ENCODE data around the gene TRAPPC2L.

TRAPPC2L gene

GRCh38 chr16:88907768-88908167 lies 50.8 kb downstream of the TRAPPC2L start:
- DNase-seq (ENCODE audit: extremely low read depth, insufficient read length) = no peak
- Histone ChIP-seq H3K4me3 (replicated peaks; ENCODE audit: low read depth, low read length) (no peak overlapping the region), H3K36me3 (ENCODE audit: control insufficient read depth, insufficient read depth, low read length) (peaks cover 4% of the 10 kb centered on the region), H3K27me3 (replicated peaks; ENCODE audit: control insufficient read depth, insufficient read depth, low read length) (no peaks in the 10 kb centered on the region)
- no peak for TF ChIP-seq CTCF (IDR thresholded peaks at IDR 0.05; ENCODE audit: insufficient read depth, low read length, poor library complexity, severe bottlenecking)

GRCh38 chr16:88908307-88908706 lies 51.4 kb downstream of the TRAPPC2L start:
- no peaks in the 10 kb centered on the region for H3K27me3 ChIP-seq (replicated peaks; ENCODE audit: control insufficient read depth, insufficient read depth, low read length)
- no peak overlapping the region for H3K4me3 ChIP-seq (replicated peaks; ENCODE audit: low read depth, low read length)
- peaks cover 4% of the 10 kb centered on the region for H3K36me3 ChIP-seq (ENCODE audit: control insufficient read depth, insufficient read depth, low read length)
- DNase-seq (ENCODE audit: extremely low read depth, insufficient read length) = no peak
- TF ChIP-seq CTCF (IDR thresholded peaks at IDR 0.05; ENCODE audit: insufficient read depth, low read length, poor library complexity, severe bottlenecking) = no peak

DNA sequence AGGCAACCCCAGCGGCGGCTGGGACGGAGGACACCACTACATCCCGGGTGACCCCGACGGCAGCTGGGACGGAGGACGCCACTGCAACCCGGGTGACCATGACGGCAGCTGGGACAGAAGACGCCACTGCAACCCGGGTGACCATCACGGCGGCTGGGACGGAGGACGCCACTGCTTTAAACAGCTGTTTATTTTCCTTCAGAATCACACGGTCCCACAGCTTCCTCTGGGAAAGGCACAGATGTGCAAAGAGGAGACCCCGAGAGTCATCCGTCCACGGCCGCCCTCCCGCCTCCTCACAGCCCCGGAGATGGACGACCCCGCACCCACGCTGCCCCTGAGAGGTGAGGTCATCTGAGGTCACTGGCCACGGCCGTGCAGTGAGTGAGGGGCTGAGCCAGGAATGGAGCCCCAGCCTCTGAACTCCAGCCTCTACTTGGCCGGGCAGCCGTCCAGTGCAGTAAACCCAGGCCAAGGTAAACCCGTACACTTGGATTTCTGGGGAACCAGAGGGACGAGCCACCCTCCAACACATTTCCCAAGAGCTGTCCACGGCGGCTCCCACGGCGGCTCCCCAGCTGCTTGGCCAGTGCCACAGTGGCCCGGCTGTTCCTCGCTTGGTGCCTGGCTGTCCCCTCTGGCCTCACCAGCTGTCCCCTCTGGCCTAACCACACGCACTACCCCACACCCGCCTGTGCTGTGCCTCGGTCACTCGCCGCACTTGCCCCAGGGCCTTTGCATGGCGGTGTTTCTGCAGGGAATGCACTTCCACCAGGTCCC lies 52.7 kb downstream of the TRAPPC2L start:
- no peaks in the 10 kb centered on the region for H3K27me3 ChIP-seq (replicated peaks; ENCODE audit: control insufficient read depth, insufficient read depth, low read length)

DNA sequence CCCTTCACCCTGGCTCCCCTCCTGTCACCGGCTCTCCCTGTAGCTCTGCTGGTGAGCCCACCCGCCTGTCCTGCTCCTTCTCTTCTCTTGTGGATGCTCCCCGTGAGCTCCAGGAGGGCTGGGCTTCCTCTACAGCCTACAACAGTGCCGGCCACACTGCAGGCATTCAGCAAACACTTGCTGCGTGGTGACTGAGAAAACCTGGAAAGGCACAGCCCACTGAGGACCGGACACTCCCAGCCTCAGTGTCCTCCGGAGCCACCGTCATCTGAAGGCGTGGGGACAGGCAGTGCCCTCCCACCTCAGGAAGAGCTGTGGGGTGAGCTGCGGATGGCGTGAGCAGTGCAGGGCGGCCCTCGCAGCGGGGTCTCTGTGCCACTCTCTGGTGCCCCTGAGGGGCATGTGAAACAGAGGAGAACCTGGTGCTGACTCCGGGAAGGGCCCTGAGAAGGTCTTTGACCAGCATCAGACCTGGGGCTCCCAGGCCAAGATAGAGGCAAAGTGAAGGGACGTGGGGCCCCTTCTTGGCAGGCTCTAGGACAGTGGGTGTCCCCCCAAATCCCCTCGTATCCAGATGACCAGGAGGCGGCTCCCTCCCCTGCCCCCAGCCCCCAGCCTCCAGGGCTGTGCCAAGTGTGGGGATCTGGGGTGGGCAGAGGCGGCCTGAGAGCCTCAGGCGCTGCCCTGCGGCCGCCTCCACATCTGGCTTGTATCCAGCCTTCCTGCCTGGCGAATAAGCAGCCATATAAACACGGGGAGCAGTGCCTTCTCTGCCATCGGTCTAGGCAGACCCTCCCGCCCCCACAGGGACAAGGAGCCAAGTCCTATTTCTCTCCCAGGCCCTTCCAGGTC lies 53.6 kb downstream of the TRAPPC2L start:
- no peak overlapping the region for H3K4me3 ChIP-seq (replicated peaks; ENCODE audit: low read depth, low read length)
- no peaks in the 10 kb centered on the region for H3K27me3 ChIP-seq (replicated peaks; ENCODE audit: control insufficient read depth, insufficient read depth, low read length)
- peaks cover 4% of the 10 kb centered on the region for H3K36me3 ChIP-seq (ENCODE audit: control insufficient read depth, insufficient read depth, low read length)
- DNase-seq (ENCODE audit: extremely low read depth, insufficient read length) = no peak
- no peak for TF ChIP-seq CTCF (IDR thresholded peaks at IDR 0.05; ENCODE audit: insufficient read depth, low read length, poor library complexity, severe bottlenecking)

More for the DNA sequence above, 52.7 kb downstream of the TRAPPC2L start:
- H3K4me3 ChIP-seq (replicated peaks; ENCODE audit: low read depth, low read length) = no peak overlapping the region
- H3K36me3 ChIP-seq (ENCODE audit: control insufficient read depth, insufficient read depth, low read length) = peaks cover 4% of the 10 kb centered on the region
- DNase-seq (ENCODE audit: extremely low read depth, insufficient read length) = no peak
- no peak for TF ChIP-seq CTCF (IDR thresholded peaks at IDR 0.05; ENCODE audit: insufficient read depth, low read length, poor library complexity, severe bottlenecking)

DNA sequence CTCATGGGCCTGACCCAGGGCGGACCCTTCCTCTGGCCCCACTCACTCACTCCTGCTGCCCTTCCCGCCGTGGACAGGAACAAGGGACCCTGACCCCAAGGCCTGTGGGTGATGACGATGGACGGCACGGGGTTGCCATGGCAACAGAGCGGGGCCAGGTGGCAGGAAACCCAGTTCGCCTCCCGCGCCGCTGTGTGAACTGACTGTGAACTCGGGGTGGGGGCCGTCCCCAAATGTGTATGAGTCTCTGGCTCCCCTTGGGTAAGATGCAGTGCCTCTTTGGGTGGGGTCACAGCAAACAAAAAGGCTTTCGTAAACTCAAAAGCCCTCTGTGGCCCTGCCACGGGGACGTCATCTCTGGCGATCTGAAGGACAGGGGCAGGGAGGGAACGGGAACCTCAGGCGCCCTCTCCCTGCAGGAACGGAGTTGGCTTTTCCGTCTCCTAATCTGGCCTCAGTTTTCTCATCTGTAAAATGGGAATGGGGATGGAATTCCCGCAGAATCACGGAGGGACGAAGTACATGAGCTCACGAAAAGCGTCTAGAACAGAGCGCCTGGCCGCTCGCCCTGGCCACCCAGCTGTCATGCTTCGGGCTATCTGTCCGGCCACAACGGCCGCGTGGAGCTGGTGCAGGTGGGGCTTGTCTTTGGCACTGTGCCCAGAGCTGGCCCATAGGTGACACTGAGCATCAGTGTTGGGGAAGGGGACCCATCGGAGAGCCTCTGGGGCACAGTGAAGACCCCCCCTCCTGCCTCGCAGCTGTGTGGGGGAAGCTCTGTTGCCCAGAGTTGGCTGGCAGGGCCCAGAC lies 54.4 kb downstream of the TRAPPC2L start:
- no peak for DNase-seq (ENCODE audit: extremely low read depth, insufficient read length)
- TF ChIP-seq CTCF (IDR thresholded peaks at IDR 0.05; ENCODE audit: insufficient read depth, low read length, poor library complexity, severe bottlenecking) = no peak
- Histone ChIP-seq H3K36me3 (ENCODE audit: control insufficient read depth, insufficient read depth, low read length) (peaks cover 5% of the 10 kb centered on the region), H3K4me3 (replicated peaks; ENCODE audit: low read depth, low read length) (no peak overlapping the region), H3K27me3 (replicated peaks; ENCODE audit: control insufficient read depth, insufficient read depth, low read length) (no peaks in the 10 kb centered on the region)
